Kasumi-1 (cell line): ENCODE results near the gene KCNJ4.
A peak's percentile ranks its signal among the peaks of the same experiment; 100 is the strongest.
"Not testable (repeated sequence)": the region's sequence is repeated elsewhere in the genome, so short reads cannot be mapped to it uniquely, and the experiment has no call there.

Experiments used
- DNase-seq, 2 experiments: peaks; one replicate each; lab custom pipeline; 2025; lab: John Stamatoyannopoulos, UW

KCNJ4 gene

GRCh38 chr22:38412435-38413084 lies 42.4 kb downstream of the KCNJ4 start:
- DNase-seq: no peak

GRCh38 chr22:38411016-38411415 lies 44.0 kb downstream of the KCNJ4 start:
- DNase-seq: no peak

- DNase-seq: not testable (repeated sequence)
Measured at GRCh38 chr22:38409916-38410315, 45.1 kb downstream of the KCNJ4 start.

GRCh38 chr22:38406617-38407016 lies 48.4 kb downstream of the KCNJ4 start:
- DNase-seq: no peak

- no peak for DNase-seq
Measured at GRCh38 chr22:38404419-38404818, 50.6 kb downstream of the KCNJ4 start.

GRCh38 chr22:38403812-38404211 lies 51.2 kb downstream of the KCNJ4 start:
- no peak for DNase-seq

GRCh38 chr22:38402204-38402603 lies 52.8 kb downstream of the KCNJ4 start:
- DNase-seq: no peak

GRCh38 chr22:38401336-38402084 lies 53.5 kb downstream of the KCNJ4 start:
- DNase-seq: no peak

GRCh38 chr22:38400256-38400655 lies 54.7 kb downstream of the KCNJ4 start:
- not testable (repeated sequence) for DNase-seq

GRCh38 chr22:38398609-38399461 lies 56.2 kb downstream of the KCNJ4 start:
- DNase-seq: peak; percentile 50 to 63

GRCh38 chr22:38398181-38398608 lies 56.8 kb downstream of the KCNJ4 start:
- peak in 1 of 2 experiments; percentile 41 for DNase-seq

- peak; percentile 36 to 47 for DNase-seq
Measured at GRCh38 chr22:38397189-38398085, 57.6 kb downstream of the KCNJ4 start.

- not testable (repeated sequence) for DNase-seq
Measured at GRCh38 chr22:38396440-38397069, 58.4 kb downstream of the KCNJ4 start.

- DNase-seq: not testable (repeated sequence)
Measured at GRCh38 chr22:38395944-38396343, 59.1 kb downstream of the KCNJ4 start.

- DNase-seq: not testable (repeated sequence)
Measured at GRCh38 chr22:38394929-38395624, 59.9 kb downstream of the KCNJ4 start.

GRCh38 chr22:38389428-38389818 lies 65.6 kb downstream of the KCNJ4 start:
- DNase-seq: not testable (repeated sequence)

GRCh38 chr22:38388506-38389427 lies 66.2 kb downstream of the KCNJ4 start:
- DNase-seq: not testable (repeated sequence)

GRCh38 chr22:38386918-38387317 lies 68.1 kb downstream of the KCNJ4 start:
- not testable (repeated sequence) for DNase-seq

- no peak for DNase-seq
Measured at GRCh38 chr22:38383417-38383816, 71.6 kb downstream of the KCNJ4 start.
